GM10266 (cell line): ENCODE measurements around the gene ANKRD13B.
A peak's percentile ranks its signal among the peaks of the same experiment; 100 is the strongest.

Experiments
- DNase-seq: peaks from one replicate; pipeline ENCODE4 v3.0.0; 2012; ENCODE audit errors: extremely low spot score
- CTCF ChIP-seq: IDR thresholded peaks from 2 replicates; pipeline ENCODE4 v1.5.1; 2012; ENCODE audit warnings: mild to moderate bottlenecking, low read depth; ENCODE audit not compliant: control insufficient read depth, insufficient read depth; ENCODE audit errors: missing control alignments

Gene ANKRD13B

GRCh38 chr17:29569245-29569950 lies 23.5 kb upstream of the ANKRD13B start:
- TF ChIP-seq CTCF, result no peak
- peak; percentile 23 for DNase-seq

DNA sequence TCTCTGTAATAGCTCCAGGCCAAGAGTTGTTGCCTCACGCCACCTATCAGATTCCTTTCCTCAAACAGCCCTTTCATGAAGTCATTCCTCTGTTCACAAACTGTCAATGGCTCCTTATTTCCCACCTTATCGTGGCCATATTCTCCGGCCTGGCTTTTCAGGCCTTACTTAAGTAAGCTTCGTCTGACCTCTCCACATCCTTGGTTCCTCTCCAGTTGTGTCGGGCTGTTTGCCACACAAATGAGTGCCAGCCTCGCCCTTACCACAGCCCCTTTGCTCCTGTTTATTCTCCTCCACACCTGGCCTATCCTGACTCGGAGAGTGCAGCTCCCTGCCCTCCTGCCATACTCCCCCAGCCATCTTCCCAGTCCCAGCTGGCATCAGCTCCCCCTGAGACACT lies 22.4 kb upstream of the ANKRD13B start:
- TF ChIP-seq CTCF, result no peak
- no peak for DNase-seq

- DNase-seq, result no peak
- no peak for TF ChIP-seq CTCF
Measured at GRCh38 chr17:29571486-29571882, 21.4 kb upstream of the ANKRD13B start.

DNA sequence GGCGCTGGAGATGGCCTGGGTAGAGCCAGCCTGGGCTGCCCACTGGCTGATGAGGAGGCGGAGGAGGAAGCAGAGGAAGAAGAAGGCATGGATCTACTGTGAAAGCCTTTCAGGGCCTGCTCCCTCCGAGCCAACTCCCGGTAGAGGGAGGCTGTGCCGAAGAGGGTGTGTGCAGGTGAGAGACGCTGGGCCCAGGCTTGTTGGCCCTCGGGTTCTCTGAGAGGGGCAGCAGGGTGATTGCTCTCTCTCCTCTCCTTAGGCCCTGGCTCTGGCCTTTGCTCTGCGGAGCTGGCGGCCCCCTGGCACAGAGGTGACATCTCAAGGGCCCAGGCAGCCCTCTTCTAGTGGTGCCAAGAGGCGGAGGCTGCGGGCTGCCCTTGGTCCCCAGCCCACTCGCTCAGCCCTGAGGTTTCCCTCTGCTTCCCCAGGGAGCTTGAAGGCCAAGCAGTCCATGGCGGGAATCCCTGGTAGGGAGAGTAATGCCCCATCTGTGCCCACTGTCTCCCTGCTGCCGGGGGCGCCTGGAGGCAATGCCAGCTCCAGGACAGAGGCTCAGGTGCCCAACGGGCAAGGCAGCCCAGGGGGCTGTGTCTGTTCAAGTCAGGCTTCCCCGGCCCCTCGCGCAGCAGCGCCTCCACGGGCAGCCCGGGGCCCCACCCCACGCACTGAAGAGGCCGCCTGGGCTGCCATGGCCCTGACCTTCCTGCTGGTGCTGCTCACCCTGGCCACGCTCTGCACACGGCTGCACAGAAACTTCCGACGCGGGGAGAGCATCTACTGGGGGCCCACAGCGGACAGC lies 20.9 kb upstream of the ANKRD13B start:
- DNase-seq, result no peak
- TF ChIP-seq CTCF, result no peak

GRCh38 chr17:29572691-29573557 lies 20.0 kb upstream of the ANKRD13B start:
- TF ChIP-seq CTCF, result peak; percentile 76
- DNase-seq, result peak; percentile 71

GRCh38 chr17:29573558-29573869 lies 19.4 kb upstream of the ANKRD13B start:
- TF ChIP-seq CTCF, result no peak
- DNase-seq, result no peak
